NCI-H524 (cell line): ENCODE data around the gene HSD17B14.
"Not testable (repeated sequence)": the region's sequence is repeated elsewhere in the genome, so short reads cannot be mapped to it uniquely, and the experiment has no call there.

Experiments
- DNase-seq, 2 experiments: peaks; one replicate each; lab custom pipeline; 2025; lab: John Stamatoyannopoulos, UW

The HSD17B14 gene

DNA sequence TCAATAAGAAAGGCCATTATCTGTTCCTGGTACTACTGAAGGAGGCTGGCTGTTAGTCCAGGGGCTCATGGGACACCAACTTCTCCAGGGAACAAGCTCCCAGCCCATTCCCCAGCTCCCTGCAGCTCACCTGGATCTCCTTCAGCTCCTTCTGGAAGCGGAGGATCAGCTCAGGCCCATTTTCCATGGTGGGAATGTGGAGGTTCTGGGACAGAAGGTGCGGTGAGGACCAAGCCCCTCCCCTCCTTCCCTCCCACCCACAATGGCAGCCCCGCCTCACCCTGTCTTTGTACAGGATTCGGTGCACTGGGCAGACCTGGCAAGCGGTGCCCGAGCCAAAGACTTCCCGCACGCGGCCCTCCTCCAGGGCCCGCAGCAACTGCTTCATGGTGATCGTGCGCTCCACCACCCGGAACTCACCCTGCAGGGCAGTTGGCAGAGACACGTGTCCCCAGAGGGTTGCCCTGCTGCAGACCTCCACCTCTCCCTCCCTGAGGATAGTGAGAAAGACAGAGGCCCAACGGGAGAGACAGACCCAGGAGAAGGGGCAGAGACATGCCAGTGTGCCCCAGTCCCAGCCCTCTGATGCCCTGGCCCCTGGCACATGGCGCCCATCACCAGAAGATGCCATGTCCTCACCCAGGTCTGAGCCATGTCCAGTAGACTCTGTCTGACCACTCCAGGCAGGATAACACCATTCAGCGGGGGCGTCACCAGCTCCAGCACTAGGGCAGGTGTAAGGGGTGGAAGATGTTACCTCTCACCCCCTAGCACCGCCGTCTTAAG, 39.8 kb downstream of the HSD17B14 start:
- no peak for DNase-seq

DNA sequence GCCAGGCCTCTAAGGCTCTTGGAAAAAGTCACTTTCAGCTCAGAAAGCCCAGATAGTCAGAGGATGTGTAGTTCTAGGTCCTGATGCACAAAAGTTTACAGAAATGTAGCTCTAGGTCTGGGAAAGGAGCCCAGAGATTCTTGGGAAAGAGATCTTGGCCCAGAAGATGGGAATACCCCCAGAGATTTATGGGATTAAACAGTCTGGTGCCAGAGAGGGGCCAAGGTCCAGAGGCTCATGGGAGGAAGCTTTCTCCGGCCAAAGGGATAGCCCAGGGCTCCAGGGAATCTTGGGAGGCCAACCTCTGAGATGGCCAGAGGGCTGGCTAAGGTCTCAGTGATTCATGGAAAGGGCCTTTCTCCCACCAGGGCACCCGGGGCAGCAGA, 40.6 kb downstream of the HSD17B14 start:
- DNase-seq: no peak

GRCh38 chr19:48795055-48795684, 41.1 kb downstream of the HSD17B14 start:
- DNase-seq: peak; percentile 88 to 94

GRCh38 chr19:48794291-48794690, 42.0 kb downstream of the HSD17B14 start:
- DNase-seq: no peak

DNA sequence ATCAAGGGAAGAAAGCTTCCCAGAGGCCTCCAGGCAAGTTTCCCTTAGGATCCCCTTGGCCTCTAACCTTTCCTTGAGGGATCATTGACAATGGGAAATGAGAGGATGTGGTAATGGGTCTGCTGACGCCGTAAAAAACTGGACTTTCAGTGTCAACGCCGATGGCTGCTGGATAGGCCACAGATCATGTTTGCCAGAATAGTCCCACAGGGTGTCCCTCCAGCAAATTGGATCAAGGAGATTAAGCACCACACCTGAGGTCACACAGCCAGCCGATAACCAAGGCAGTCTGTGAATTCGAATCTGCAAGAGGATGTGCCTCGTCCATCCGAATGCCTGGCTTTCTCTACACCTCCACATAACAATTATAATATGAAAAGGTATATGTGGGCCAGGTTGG, 43.0 kb downstream of the HSD17B14 start:
- no peak for DNase-seq

DNA sequence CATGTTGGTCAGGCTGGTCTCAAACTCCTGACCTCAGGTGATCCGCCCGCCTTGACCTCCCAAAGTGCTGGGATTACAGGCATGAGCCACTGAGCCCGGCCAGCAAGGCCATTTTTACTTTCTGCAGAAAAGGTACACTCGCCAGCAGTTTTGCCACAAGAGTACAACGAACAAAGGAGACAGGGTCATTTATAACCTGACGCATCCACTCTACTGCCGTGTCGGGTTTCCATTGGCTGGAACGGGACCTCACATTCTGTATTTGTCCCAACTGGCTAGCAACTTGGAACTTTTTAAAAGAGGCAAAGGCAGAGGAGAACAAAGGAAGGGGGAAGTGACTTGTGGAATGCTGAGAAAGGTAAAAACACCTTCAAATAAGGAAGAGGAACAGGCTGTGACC, 49.0 kb downstream of the HSD17B14 start:
- not testable (repeated sequence) for DNase-seq

DNA sequence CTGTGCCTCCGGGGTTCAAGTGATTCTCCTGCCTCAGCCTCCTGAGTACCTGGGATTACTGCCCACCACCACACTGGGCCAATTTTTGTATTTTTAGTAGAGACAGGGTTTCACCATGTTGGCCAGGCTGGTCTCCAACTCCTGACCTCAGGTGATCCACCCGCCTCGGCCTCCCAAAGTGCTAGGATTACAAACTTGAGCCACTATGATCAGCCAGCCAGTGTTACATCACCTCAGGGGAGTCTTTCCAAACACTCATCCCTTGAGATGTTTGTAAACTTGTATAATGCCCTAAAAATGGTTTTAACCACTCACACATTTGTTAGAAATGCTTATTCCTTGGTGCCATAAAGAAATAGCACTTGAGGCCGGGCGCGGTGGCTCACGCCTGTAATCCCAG, 49.9 kb downstream of the HSD17B14 start:
- DNase-seq: not testable (repeated sequence)

- peak in 1 of 2 experiments; percentile 23 for DNase-seq
These were observed 51.8 kb downstream of the HSD17B14 start for GRCh38 chr19:48784527-48784926.

DNA sequence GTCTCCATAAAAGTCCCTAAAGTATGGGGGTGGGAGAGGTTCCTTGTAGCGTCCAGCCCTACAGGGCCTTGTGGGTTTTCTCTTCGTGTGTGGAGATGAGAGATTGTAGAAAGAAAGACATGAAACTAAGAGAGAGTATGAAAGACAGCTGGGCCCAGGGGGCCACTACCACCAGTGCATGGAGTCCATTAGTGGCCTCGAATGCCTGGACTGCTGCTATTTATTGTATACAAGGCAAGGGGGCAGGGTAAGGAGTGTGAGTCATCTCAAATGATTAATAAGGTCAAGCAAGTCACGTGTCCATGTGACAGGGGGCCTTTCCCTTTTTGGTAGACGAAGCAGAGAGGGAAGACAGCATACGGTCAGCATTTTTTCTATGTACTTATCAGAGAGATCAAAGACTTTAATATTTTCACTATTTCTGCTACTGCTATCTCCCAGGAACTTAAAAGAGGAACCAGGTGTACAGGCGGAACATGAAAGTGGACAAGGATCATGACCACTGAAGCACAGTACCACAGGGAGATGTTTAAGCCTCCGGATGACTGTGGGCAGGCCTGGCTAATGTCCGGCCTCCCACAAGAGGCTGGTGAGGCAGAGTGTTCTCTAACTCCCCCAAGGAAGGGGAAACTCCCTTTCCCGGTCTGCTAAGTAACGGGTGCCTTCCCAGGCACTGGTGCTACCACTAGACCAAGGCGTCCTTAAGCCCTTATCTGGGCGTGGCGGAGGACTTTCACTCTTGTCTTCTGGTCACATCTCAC, 55.5 kb downstream of the HSD17B14 start:
- no peak for DNase-seq

DNA sequence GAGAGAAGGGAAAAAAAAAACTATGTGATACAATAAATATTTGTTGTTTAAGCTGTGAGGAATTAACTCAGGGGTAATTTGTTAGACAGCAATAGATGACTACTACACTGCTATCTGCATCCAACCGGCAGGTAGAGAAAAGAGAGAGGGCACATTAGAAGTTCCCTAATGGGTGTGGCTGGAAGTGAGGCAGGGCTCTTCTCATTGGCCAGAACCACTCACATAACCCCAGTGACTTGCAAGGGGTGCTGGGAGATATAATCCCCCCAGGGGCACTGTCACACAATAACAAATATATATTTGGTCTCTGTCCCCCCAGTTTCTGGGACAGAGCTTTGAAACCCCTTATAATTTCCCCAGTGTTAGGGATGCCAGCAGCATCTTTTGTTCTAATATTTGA, 56.7 kb downstream of the HSD17B14 start:
- no peak for DNase-seq

DNA sequence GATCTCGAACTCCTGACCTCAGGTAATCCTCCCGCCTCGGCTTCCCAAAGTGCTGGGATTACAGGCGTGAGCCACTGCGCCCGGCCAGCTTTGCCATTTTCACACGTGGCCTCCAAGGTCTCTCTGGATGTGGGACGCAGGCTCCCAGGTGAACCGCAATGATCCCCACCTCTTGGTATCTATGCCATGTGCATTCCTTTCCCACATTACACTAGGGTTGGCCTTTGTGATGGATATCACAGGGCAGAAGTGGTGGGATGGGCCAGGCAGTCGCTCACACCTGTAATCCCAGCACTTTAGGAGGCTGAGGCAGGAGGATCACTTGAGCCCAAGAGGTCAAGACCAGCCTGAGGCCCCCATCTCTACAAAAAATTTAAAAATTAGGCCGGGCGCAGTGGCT, 58.6 kb downstream of the HSD17B14 start:
- DNase-seq: no peak

DNA sequence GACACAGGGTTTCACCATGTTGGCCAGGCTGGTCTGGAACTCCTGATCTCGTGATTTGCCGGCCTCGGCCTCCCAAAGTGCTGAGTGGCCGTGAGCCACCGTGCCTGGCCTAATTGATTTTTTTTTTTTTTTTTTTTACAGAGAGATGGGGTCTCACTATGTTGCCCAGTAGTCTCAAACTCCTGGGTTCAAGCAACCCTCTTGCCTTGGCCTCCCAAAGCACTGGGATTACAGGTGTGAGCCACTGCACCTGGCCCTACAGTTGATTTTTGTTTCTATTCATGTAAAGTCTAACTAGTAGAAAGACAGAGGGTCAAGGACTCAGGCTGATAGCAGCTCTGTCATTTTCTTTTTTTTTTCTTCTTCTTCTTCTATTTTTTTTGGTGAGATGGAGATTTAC, 59.2 kb downstream of the HSD17B14 start:
- DNase-seq: no peak

DNA sequence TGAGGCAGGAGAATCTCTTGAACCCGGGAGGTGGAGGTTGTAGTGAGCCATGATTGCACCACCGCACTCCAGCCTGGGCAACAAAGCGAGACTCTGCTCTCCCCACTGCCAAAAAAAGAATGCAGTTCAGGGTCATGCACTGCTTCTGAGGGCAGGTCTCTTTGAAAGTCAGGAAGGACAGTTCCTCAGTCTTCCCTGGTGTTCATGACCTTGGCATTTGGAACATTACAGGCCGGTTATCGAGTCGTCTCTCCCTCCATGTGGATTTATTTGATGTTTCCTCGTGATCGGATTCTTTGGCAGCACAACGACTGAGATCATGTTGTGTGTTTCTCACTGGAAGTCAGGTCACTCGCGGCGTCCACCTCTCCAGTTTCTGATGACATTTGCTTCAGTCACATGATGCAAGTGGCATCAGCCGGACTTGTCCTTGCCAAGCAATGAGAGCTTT, 63.8 kb downstream of the HSD17B14 start:
- DNase-seq: no peak

DNA sequence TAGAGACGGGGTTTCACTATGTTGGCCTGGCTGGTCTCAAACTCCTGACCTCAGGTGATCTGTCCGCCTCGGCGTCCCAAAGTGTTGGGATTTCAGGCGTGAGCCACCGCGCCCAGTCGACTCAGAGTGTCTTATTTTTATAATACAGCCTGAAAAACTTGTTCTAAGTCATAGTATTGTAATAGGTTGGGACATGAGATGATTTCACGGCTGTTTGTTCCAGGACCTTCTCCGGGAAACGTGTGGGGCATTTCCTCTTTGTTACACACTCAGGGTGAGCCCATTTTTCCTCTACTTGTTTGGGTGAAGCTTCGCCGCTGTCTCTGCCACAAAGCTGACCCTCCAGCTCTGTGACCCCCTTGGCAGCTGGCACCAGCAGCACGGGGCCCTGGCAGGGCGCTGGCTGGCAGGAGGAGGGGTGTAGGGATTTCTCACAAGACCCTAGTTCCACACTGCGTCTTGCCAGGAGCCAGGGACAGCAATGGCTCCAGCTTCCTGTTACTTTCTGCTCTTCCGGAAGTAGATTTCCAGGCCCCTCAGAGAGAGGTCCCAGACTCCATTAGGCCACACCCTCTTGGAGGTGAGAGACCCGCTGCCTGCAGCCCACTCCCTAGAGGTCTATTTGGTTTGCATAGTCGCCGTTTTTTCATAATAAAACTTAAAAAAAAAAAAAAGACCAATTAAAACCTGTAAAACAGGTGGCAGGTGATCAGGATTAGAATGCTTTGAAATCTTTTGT, 65.4 kb downstream of the HSD17B14 start:
- DNase-seq: no peak

- no peak for DNase-seq
These were observed 66.0 kb downstream of the HSD17B14 start for GRCh38 chr19:48770266-48770665.

- DNase-seq: no peak
These were observed 67.1 kb downstream of the HSD17B14 start for GRCh38 chr19:48768994-48769713.

- DNase-seq: not testable (repeated sequence)
These were observed 68.0 kb downstream of the HSD17B14 start for GRCh38 chr19:48768171-48768753.

DNA sequence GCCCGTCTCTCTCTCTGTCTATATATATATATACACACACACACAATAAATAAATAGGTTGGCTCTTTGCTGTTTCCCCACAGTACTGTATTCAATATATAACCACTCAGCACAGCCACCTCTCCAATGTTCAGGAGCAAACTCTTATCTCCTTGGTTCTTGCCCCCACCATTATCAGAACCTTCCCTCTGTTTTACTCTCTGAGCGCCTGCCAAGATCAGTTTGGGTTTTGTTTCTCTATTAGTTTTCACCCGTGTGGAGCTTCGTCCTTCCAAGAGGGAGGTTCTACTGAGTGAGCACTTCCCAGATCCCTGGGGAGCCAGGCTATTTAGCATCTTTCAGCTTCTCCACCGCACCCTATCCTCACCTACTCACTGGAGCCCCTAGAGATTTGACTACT, 70.5 kb downstream of the HSD17B14 start:
- not testable (repeated sequence) for DNase-seq
